HG03460 (cell line): ENCODE data around the gene SPRYD4.

Experiments used
- ATAC-seq: cut with Tn5 transposase; IDR thresholded peaks from one replicate; pipeline ENCODE4 v1.9.1; 2021; ENCODE audit not compliant: unreplicated experiment

The SPRYD4 gene

GRCh38 chr12:56520506-56520905, 52.1 kb downstream of the SPRYD4 start:
- no peak for ATAC-seq

- no peak for ATAC-seq
These were observed 52.8 kb downstream of the SPRYD4 start for GRCh38 chr12:56521209-56521589.

GRCh38 chr12:56521590-56522371, 53.4 kb downstream of the SPRYD4 start, which contains the start of gene RBMS2:
Gene RBMS2, plus strand, starts transcription at chr12:56521820. Its CDS starts 204 bp downstream, at chr12:56522024.
- ATAC-seq = no peak

GRCh38 chr12:56522411-56523193, 54.2 kb downstream of the SPRYD4 start:
- ATAC-seq = no peak

- ATAC-seq = no peak
These were observed 60.5 kb downstream of the SPRYD4 start for GRCh38 chr12:56528846-56529245.
